NCI-H2081 treated with DMSO at 0.1 percent for 48 hours (cell line): ENCODE data around the gene MN1.
"Not testable (repeated sequence)": the region's sequence is repeated elsewhere in the genome, so short reads cannot be mapped to it uniquely, and the experiment has no call there.

ENCODE experiments used
- DNase-seq: peaks from one replicate; lab custom pipeline; 2025; lab: John Stamatoyannopoulos, UW

MN1 gene

GRCh38 chr22:27761665-27762064 is 39.9 kb downstream of the MN1 start:
- DNase-seq: no peak

DNA sequence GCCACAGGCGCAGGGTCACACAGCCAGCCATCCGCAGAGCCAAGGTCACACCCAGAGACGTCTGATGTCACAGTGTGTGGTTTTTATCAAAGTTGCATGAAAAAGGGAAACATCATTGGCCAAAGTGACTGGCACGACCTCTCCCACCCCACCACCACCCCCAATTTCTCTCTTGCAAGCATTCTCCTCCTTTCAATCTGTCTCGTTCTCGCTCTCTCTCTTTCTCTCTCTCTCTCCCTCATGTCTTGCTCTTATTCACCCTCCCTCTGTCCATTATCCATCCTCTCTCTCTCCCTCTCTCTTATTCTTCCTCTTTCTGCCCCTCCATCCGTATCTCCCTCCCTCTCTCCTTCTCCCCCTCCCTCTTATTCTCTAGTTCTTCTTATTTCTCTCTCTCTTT is 40.6 kb downstream of the MN1 start:
- no peak for DNase-seq

DNA sequence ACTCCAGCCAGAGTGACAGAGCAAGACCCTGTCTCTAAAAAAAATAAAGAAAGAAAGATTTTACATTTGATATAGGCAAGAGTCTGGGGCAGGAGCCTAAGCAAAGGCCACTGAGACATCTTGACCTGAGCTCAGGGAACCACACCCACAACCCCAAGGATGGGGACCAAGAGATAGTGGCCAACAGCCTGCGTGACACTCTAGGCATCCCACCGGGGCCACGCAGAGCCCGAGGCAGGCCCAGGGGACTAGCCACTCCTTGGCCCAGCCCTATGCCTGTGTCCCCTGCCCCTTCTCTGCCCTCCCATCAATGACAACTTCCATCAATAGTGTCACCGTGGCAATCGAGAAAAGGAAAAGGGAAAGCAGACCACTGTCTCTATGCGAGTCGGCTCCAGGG is 41.1 kb downstream of the MN1 start:
- DNase-seq: no peak

DNA sequence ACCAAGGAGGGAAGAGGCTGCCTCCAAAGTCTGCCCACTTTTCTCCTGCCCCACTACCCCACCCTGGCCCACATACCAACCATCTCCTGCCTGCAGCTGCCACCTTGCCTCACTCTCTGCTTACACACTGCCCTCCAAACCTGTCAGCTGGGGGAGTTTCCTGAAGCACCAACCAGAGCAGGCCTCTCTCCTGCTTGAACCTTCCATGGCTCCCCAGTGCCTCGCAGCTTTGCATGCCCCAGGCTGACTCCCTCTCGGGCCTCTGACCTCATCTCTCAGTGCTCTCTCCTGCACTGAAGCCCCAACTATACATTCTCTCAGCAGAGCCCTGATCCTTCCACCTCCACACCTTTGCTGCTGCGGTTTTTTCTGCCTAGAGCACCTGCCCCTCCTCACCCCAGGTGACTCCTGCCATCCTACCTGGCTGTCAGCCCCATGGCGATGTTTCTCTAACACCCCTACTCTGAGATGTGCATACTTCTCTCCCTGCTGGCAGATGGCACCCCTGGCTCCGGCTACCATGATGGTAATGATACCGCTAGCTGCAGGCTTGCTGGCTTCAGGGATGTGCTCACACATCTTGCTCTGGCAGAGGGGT is 43.5 kb downstream of the MN1 start:
- no peak for DNase-seq

GRCh38 chr22:27756212-27756660 is 45.3 kb downstream of the MN1 start:
- DNase-seq: no peak

GRCh38 chr22:27755521-27756211 is 45.9 kb downstream of the MN1 start:
- no peak for DNase-seq

DNA sequence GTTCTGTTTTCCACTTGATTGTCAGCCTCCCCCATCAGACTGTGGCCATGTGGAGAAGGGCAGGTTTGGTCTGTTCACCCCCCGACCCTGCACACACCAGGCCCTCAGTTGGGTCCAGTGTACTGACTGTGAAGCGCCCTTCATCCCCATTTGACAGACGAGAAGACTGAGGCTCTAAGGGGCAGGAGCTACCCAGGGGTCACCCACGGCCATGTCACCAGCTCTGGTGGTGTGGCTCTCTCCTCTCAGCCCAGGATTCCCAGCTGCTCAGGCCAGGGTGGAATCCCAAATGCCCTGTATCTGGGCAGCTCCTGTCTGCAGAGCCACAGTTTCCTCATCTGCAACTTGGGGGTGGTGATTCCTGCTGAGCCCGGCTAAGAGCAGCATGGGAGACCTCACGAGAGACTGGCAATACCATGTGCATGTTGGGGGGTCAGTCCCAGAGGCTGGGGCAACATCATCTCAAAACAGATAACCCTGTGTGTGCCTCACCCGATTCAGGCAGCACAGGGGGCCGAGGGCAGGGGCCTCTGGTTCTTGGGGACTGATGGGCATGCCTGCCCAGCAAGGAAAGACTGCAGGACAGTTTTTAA is 46.6 kb downstream of the MN1 start:
- no peak for DNase-seq

DNA sequence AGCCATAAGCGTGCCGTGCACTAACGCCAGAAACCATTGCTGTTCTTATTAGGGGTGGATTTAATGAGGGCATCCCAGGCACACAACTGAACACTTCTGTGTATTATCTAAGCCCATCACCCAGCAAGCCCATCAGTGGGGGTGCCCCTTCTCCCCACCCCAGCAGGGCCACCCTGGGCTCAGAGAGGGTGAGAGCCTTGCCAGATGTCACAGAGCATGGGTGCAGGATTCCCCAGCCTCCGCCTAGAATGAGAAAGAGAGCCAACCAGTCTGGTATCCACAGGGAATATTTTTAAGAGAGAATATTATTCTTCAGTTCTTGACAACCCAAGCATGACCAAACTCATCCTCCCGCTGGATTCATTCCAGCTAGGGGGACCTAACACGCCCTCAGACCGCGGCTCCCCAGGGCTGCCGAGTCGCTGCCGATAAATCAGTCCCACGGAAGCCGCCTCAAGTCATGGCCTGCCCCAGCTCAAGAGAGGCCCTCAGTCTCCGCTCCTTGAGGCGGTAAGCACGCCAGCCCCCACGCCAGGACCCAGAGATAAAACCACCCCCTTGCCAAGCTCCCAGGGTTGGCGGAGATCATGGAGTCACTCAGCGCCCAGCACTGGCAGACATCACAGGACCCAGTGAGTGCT is 47.2 kb downstream of the MN1 start:
- no peak for DNase-seq

GRCh38 chr22:27752771-27753170 is 48.8 kb downstream of the MN1 start:
- no peak for DNase-seq

- no peak for DNase-seq
These were observed 49.4 kb downstream of the MN1 start for GRCh38 chr22:27752141-27752540.

DNA sequence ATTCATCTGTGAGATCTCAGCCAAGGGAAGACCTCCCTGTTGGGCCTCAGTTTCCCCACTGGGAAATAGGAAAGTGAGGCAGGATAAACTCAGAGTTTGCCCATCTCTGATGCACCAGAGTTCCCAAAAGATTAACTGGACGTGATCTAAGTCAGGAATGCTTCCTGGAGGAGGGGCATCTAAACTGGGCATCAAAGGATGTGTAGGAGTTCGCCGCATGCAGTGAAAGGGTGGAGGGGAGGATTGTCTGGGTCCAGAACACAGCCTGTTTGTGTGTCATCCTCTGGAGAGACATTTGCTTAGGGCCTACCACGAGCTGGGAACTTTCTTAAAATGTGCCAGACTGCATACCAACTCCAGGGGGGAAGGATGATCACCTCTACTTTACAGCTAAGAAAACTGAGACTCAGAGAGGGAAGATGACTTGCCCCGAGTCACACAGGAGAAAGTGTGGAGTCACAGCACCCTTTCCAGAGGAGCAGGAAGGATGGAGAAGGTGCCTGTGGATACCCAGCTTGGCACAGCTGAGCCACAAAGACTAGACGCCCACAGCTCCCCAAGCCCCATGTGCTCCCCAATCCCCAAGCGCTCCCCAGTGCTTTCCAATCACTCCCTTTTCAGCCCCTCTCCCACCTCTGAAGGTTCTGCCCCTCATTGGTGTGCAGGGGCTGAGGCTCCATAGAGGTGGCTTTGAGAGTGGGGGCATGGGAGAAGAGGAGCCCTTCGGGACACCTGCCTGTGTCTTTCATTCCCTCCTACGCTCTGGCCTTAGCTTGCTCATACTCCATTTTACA is 50.1 kb downstream of the MN1 start:
- no peak for DNase-seq

GRCh38 chr22:27750584-27751265 is 50.8 kb downstream of the MN1 start:
- no peak for DNase-seq

GRCh38 chr22:27749597-27750225 is 51.8 kb downstream of the MN1 start:
- DNase-seq: no peak

DNA sequence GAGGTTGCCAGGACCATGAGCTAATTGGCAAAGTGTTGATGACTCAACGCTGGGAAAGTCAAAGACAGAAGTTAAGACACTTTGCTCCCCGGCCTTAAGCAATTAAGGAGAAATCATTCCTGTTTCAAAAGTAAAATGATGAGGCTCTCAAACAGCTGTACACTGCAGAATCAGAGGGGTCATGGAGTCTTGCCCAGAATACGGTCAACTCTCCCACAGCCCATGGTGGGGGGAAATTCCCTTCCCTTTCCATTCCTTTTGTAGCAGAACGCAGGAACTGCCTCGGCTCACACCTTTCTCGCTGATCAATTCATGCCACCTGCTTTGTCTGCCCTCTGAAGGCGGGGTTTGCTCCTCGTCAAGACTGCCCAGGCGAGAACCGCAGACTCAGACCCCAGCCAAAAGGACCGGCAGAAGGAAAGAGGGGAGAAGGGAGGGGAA is 52.8 kb downstream of the MN1 start:
- DNase-seq: no peak

DNA sequence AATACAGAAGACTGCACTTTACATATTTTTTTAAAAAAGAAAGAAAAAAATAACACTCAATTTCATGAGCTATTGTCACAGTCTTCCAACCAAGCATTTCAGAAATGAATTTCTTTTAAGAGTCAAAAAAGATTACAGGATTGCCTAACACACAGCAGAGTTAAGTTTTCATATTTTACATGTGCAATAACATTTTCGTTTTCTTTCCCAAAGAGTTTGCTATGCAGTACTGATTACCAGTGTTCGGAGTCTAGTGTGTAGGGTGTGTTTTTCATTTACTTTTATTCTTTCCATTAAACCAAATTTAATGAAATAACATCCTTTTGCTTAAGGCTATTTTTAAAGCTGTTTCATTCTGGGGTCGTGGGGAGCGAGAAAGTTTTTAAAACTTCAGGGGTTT is 53.2 kb downstream of the MN1 start:
- no peak for DNase-seq

DNA sequence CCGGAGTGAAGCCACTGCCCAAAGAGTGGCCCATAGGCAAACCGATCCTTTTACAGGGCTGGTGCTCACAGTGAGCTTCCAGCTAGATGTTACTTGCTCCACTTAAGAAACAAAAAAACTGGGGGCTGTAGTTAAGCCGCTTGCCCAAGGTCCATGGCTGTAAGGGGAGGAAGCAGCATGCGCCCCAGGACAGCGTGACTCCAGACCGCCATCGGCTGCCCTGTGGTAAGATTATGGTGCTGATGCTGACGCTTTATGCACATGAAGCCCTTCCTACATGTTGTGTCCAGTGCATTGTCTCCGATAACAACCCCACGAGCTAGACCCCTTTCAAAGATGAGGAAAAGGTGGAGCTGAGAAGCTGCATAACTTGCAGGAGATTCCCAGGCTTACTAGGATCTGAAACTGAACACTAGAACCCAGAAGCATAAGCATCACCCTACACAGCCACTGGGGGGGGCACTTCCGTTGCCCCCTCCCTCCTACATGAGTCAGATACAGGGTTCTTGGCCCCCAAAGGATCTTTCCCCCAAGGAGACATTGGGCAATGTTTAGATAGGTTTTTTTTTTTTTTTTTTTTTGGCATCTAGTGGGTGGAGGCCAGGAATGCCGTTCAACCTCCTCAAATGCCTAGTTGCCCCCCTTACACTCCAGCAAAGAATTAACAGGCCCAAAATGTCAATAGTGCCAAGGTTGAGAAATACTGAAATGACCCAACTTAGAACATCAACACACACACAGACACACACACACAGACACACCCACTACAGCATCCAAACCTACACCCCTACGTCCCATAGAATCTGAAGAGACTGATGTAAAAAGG is 53.9 kb downstream of the MN1 start:
- DNase-seq: no peak

GRCh38 chr22:27746918-27747317 is 54.6 kb downstream of the MN1 start:
- no peak for DNase-seq

- no peak for DNase-seq
These were observed 55.7 kb downstream of the MN1 start for GRCh38 chr22:27745809-27746208.

DNA sequence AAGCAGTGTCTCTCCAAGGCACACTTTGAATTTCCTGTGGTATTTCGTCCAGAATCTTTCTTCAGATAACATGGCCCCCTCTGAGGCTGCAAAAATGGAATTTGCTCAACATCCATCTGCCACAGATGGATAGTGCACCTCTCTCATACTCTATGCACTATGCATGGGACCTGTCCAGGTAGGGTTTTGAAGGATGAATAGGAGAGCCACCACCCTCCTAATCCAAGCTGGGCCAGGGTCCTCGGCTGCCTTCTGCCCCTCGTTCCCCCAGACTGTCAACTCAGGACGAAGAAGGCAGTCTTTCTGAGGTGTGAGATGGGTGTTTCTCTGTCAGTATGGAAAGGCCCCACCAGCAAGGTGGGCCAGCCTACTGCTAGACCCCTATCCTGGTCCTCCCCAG is 56.4 kb downstream of the MN1 start:
- no peak for DNase-seq

DNA sequence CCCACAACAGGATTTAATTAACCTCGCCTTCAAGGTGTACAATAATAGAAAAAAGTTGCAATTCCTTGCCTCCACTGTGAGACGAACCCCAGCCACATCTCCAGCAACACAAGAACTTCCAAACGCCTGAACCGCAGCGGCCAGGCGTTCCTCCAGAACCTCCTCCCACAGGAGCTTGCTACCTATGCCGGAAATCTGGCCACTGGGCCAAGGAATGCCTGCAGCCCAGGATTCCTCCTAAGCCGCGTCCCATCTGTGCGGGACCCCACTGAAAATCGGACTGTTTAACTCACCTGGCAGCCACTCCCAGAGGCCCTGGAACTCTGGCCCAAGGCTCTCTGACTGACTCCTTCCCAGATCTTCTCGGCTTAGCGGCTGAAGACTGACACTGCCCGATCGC is 57.5 kb downstream of the MN1 start:
- DNase-seq: not testable (repeated sequence)
